Right atrium auricular region (tissue), 2 donors: ENCODE measurements around the gene TMEM156. TPM values are rescaled to one million over a fixed set of nuclear protein-coding genes. Genes with fewer than 3 reads are reported as not detected.
"Not testable (repeated sequence)": the region's sequence is repeated elsewhere in the genome, so short reads cannot be mapped to it uniquely, and the experiment has no call there.

ENCODE experiments used
- DNase-seq: peaks from one replicate; pipeline ENCODE4 v3.0.0-alpha.2; 2019; ENCODE audit warnings: low spot score
- H3K27ac ChIP-seq, 2 donors: fragments of 200-600 bp; sonication (generic); 1 replicate in 1 of 2; 2 replicates in 1 of 2; pipeline ENCODE4 v1.5.1; 2016 to 2019
- H3K27me3 ChIP-seq, 2 donors: fragments of 200-600 bp; sonication (generic); one replicate each; pipeline versions ENCODE4 v1.5.1 to v1.6.0; 2017 to 2019
- H3K36me3 ChIP-seq: fragments of 200-600 bp; sonication (generic); one replicate; pipeline ENCODE4 v1.5.1; 2016
- H3K4me1 ChIP-seq, 2 donors: fragments of 200-600 bp; sonication (generic); one replicate each; pipeline versions ENCODE4 v1.5.1 to v1.6.0; 2017 to 2019
- H3K4me3 ChIP-seq, 2 donors: fragments of 200-600 bp; sonication (generic); 1 replicate in 1 of 2; 2 replicates in 1 of 2; pipeline ENCODE4 v1.5.1; 2017 to 2019; ENCODE audit warnings: mild to moderate bottlenecking in 1 of 2, moderate library complexity in 1 of 2
- H3K9me3 ChIP-seq, 2 donors: fragments of 200-600 bp; sonication (generic); one replicate each; pipeline ENCODE4 v1.5.1; 2019
- total RNA-seq, 2 donors: library from RNA; depleted of rRNA; stranded (reverse); fragments of >200 nt; gene quantifications; one replicate each; pipeline ENCODE4 v1.1.0, GENCODE V29; 2016
- TF ChIP-seq, protein P1 (sequence below), 2 donors: fragments of 200-600 bp; sonication (generic); IDR thresholded peaks; one replicate each; pipeline ENCODE4 v1.5.1; 2019; ENCODE audit warnings: antibody characterized with exemption in 2 of 2

The TMEM156 gene
- total RNA-seq, 2 donors from 2014 or later = not detected

DNA sequence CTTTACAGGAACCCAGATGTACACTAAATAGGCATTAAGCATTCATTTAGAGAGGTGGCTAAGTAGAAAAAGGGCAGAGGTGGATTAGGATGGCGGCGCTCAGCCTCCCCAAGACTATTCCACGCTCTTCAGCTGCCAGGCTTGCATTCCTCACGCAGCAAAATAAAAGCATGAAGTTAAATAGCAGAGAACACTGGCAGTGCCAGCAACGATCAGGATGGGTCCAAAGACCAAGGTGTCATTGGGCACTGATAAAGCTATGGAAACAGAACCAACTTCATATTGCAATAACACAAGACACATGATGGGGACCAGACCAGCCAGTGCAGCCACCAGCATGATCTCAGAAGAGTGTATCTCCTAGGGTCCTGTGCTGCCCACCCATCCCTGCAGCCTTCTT lies 42.0 kb downstream of the TMEM156 start:
- no peaks in the 10 kb centered on the region for H3K27me3 ChIP-seq
- no peaks in the 10 kb centered on the region for H3K4me1 ChIP-seq
- no peak for DNase-seq
- TF ChIP-seq, protein P1, sequence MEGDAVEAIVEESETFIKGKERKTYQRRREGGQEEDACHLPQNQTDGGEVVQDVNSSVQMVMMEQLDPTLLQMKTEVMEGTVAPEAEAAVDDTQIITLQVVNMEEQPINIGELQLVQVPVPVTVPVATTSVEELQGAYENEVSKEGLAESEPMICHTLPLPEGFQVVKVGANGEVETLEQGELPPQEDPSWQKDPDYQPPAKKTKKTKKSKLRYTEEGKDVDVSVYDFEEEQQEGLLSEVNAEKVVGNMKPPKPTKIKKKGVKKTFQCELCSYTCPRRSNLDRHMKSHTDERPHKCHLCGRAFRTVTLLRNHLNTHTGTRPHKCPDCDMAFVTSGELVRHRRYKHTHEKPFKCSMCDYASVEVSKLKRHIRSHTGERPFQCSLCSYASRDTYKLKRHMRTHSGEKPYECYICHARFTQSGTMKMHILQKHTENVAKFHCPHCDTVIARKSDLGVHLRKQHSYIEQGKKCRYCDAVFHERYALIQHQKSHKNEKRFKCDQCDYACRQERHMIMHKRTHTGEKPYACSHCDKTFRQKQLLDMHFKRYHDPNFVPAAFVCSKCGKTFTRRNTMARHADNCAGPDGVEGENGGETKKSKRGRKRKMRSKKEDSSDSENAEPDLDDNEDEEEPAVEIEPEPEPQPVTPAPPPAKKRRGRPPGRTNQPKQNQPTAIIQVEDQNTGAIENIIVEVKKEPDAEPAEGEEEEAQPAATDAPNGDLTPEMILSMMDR (IDR thresholded peaks at IDR 0.05) = no peak
- no peaks in the 10 kb centered on the region for H3K9me3 ChIP-seq
- no peak overlapping the region for H3K4me3 ChIP-seq
- H3K27ac ChIP-seq = no peak overlapping the region
- H3K36me3 ChIP-seq = no peaks in the 10 kb centered on the region

DNA sequence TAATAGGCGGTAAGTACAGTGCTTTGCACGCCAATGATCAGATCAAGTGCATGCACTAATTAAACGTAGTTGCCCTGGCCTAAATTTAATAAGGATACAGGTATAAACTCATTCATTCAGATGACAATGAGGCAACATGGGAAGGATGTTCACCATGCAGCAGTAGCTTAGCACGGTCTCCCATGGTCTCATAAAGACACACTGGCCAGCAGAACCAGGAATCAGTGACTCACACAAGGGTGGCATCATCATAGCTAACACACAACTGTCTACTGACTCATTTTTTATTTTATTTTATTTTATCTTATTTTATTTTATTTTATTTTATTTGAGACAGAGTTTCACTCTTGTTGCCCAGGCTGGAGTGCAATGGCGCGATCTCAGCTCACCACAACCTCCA lies 42.7 kb downstream of the TMEM156 start:
- H3K27ac ChIP-seq = no peak overlapping the region
- no peak overlapping the region for H3K4me3 ChIP-seq
- no peak for DNase-seq
- TF ChIP-seq, protein P1 (IDR thresholded peaks at IDR 0.05) = no peak
- H3K27me3 ChIP-seq = no peaks in the 10 kb centered on the region
- H3K9me3 ChIP-seq = no peaks in the 10 kb centered on the region
- H3K36me3 ChIP-seq = no peaks in the 10 kb centered on the region
- H3K4me1 ChIP-seq = no peaks in the 10 kb centered on the region

DNA sequence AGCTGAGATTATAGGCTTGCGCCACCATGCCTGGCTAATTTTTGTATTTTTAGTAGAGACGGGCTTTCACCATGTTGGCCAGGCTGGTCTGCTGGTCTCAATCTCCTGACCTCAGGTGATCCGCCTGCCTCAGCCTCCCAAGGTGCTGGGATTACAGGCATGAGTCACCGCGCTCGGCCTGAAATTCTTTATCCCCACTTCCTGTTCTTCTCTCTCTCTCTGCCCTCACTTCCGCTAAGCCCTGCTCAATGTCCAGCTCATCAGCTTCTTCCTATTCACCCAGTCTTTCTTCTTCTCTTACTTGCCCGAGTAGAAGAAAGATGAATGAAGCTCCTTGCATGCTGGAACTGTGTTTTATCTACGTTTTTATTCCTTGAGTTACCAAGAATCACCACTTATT lies 43.9 kb downstream of the TMEM156 start:
- H3K27me3 ChIP-seq, H3K27ac ChIP-seq, DNase-seq, H3K4me1 ChIP-seq, H3K36me3 ChIP-seq, H3K9me3 ChIP-seq, H3K4me3 ChIP-seq: not testable (repeated sequence)

DNA sequence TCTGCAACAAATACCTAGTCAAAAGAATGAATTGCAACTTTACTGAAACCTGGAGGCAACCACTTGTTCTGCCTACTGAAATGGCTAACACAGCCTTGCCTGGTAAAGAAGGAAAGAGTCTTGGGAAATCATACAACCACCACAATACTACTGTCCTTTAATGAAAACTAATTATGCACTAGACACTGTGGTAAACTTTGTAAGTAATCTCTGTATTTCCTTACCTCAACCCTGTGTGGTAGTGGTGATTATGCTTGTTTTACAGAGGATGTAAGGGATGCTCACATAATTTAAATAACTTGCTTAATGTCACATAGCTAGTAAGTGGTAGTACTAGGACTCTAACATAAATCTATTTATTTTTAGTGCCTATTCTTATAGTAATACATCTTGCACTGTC lies 44.7 kb downstream of the TMEM156 start:
- H3K4me1 ChIP-seq = no peaks in the 10 kb centered on the region
- no peaks in the 10 kb centered on the region for H3K9me3 ChIP-seq
- TF ChIP-seq, protein P1 (IDR thresholded peaks at IDR 0.05) = no peak
- no peak for DNase-seq
- no peaks in the 10 kb centered on the region for H3K27me3 ChIP-seq
- H3K4me3 ChIP-seq = no peak overlapping the region
- H3K27ac ChIP-seq = no peak overlapping the region
- no peaks in the 10 kb centered on the region for H3K36me3 ChIP-seq

DNA sequence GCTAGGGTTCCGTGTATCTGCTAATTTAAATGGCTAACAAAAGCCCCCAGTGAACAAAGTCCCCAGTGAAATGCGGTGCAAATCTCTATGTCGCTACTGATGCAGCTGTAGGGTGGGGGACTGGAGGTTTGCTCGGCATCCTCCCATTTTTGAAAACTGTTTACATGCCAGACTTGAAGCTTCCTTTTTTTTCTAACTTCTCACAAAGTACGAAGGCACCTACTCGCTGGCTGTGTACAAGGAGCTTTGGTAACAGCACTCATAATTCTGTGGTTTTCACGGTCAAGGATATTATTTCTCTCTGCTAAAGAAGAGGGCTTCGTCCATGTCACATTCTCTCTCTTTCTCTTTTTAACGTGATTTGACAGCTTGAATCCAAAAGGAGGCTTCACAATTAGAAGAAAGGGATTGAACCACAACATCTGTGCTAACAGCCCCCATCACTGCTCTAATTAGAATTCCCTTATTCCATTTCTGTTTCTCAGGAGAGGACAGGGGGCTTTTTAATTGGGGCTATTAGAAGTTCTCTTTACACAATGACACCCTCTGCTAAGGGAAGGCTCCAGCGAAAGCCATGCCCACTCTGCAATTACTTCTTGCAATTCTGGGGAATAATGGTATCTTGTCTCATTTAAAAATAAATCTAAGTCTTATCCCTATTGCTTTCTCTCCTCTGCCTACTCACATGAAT lies 46.7 kb downstream of the TMEM156 start:
- H3K9me3 ChIP-seq = no peaks in the 10 kb centered on the region
- no peaks in the 10 kb centered on the region for H3K27me3 ChIP-seq
- no peaks in the 10 kb centered on the region for H3K4me1 ChIP-seq
- TF ChIP-seq, protein P1 (IDR thresholded peaks at IDR 0.05) = no peak
- H3K36me3 ChIP-seq = no peaks in the 10 kb centered on the region
- DNase-seq = no peak
- no peak overlapping the region for H3K27ac ChIP-seq
- H3K4me3 ChIP-seq = no peak overlapping the region

DNA sequence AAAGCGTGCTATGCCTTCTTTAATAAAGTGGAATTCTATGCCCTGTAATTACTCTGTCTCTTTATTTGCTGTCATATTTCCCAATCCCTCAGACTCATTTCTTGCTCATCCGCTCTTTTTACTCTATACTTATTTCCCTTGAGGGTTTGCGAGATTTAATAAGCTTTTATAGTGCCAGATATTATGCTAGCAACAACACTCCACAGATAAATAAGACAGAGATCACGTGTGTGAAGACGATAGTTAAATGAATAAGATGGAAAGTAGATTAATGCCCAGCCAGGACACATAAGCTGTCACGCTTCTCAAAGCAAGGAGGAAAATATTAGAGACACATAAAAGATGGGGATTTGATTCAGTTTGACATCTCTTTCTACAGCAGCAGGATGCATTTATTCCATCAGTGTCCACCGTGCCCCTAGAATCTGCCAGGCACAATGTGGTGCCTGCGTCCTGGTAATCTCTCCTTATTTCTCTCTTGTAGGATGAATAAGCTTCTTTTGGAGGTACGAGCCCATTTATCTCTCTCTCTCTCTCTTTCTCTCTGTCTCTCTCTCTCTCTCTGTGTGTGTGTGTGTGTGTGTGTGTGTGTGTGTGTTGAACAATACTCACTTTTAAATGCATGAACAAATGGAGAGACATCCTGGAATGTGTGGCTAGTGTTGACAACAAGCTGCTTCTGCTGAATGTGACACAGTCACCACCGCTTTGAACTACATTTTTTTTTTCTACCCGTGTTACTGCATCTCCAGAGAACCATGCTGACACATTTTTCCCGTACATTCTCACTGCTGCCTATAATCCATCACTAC lies 48.2 kb downstream of the TMEM156 start:
- Histone ChIP-seq H3K4me1 (no peaks in the 10 kb centered on the region), H3K9me3 (no peaks in the 10 kb centered on the region), H3K27me3 (no peaks in the 10 kb centered on the region), H3K36me3 (no peaks in the 10 kb centered on the region), H3K27ac (no peak overlapping the region), H3K4me3 (no peak overlapping the region)
- TF ChIP-seq, protein P1 (IDR thresholded peaks at IDR 0.05) = no peak
- DNase-seq = no peak
